MM.1S (cell line): Measurements from ENCODE around the gene SPATA22.

Source experiments
- EZH2 ChIP-seq: fragments of 300-600 bp; sonication (generic); optimal IDR thresholded peaks from 2 replicates; pipeline ENCODE3; 2017; ENCODE audit warnings: low read depth, mild to moderate bottlenecking, antibody characterized with exemption, low read length, mixed read lengths
- EZH2phosphoT487 ChIP-seq: fragments of 300-600 bp; sonication (generic); IDR thresholded peaks from 2 replicates; pipeline ENCODE4 v1.6.1; 2018; ENCODE audit warnings: antibody characterized with exemption, low read length
- TF ChIP-seq, protein P1 (sequence below): fragments of 300-600 bp; sonication (generic); IDR thresholded peaks from 2 replicates; pipeline ENCODE4 v1.5.1; 2016; ENCODE audit warnings: antibody characterized with exemption, low read length, mixed read lengths

DNA sequence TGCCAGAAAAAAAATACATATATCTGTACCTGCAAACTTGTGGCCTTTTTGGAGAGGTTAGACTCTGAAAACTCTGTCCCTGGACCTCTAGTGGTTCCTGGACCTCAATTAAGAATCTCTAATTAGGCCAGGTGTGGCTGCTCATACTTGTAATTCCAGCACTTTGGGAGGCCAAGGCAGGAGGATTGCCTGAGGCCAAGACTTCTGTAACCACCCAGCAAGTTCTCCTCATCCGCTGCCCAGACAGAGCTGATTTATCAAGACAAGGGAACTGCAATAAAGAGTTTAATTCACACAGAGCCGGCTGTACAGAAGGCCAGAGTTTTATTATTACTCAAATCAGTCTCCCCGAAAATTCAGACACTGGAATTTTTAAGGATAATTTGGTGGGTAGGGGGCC is 8.4 kb upstream of the SPATA22 start:
- TF ChIP-seq, protein P1, sequence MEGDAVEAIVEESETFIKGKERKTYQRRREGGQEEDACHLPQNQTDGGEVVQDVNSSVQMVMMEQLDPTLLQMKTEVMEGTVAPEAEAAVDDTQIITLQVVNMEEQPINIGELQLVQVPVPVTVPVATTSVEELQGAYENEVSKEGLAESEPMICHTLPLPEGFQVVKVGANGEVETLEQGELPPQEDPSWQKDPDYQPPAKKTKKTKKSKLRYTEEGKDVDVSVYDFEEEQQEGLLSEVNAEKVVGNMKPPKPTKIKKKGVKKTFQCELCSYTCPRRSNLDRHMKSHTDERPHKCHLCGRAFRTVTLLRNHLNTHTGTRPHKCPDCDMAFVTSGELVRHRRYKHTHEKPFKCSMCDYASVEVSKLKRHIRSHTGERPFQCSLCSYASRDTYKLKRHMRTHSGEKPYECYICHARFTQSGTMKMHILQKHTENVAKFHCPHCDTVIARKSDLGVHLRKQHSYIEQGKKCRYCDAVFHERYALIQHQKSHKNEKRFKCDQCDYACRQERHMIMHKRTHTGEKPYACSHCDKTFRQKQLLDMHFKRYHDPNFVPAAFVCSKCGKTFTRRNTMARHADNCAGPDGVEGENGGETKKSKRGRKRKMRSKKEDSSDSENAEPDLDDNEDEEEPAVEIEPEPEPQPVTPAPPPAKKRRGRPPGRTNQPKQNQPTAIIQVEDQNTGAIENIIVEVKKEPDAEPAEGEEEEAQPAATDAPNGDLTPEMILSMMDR, result no peak
- no peak for TF ChIP-seq EZH2phosphoT487
- TF ChIP-seq EZH2, result no peak
